HepG2 (cell line): ENCODE measurements around the gene PLEKHH3. TPM values are rescaled to one million over a fixed set of nuclear protein-coding genes. Genes with fewer than 3 reads are reported as not detected.

Experiments
- ATF7 ChIP-seq, 2 experiments: fragments of 450-650 bp in 1 of 2; sonication (generic) in 1 of 2; formaldehyde crosslinking in 1 of 2; IDR thresholded peaks; 2 replicates each; pipeline versions ENCODE4 v1.4.0 to v1.6.1; 2016 to 2020; ENCODE audit warnings: antibody characterized with exemption in 1 of 2, mild to moderate bottlenecking in 1 of 2, missing genetic modification reagents in 1 of 2
- ATM ChIP-seq: fragments of 450-650 bp; IDR thresholded peaks from 2 replicates; pipeline ENCODE4 v1.7.1; 2017; ENCODE audit warnings: mild to moderate bottlenecking, borderline replicate concordance
- FOXP1 ChIP-seq, 2 experiments: fragments of 450-650 bp in 1 of 2; IDR thresholded peaks; 2 replicates each; pipeline ENCODE4 v1.6.1; 2017 to 2018; ENCODE audit warnings: antibody characterized with exemption in 1 of 2
- GATAD2A ChIP-seq: IDR thresholded peaks from 2 replicates; pipeline ENCODE4 v1.6.1; 2016
- HINFP ChIP-seq: sonication (generic); formaldehyde crosslinking; IDR thresholded peaks from 2 replicates; pipeline ENCODE4 v1.4.0; 2020; ENCODE audit warnings: low read depth, mild to moderate bottlenecking, missing genetic modification reagents
- HOXD1 ChIP-seq: sonication (generic); formaldehyde crosslinking; IDR thresholded peaks from 2 replicates; pipeline ENCODE4 v1.5.0; 2020; ENCODE audit warnings: missing genetic modification reagents
- KDM5B ChIP-seq: sonication (generic); formaldehyde crosslinking; IDR thresholded peaks from 2 replicates; pipeline ENCODE4 v1.4.0; 2020; ENCODE audit warnings: missing genetic modification reagents, mild to moderate bottlenecking, borderline replicate concordance
- MEIS1 ChIP-seq: sonication (generic); formaldehyde crosslinking; IDR thresholded peaks from 2 replicates; pipeline ENCODE4 v1.9.0; 2021; ENCODE audit warnings: mild to moderate bottlenecking, missing genetic modification reagents, moderate library complexity, borderline replicate concordance
- NR1H2 ChIP-seq: sonication (generic); formaldehyde crosslinking; IDR thresholded peaks from 2 replicates; pipeline ENCODE4 v1.8.1; 2022; ENCODE audit warnings: low read depth, missing genetic modification reagents, borderline replicate concordance
- SOX13 ChIP-seq, 3 experiments: fragments of 450-650 bp in 1 of 3; sonication (generic) in 1 of 3; formaldehyde crosslinking in 1 of 3; IDR thresholded peaks in 2 of 3; conservative IDR thresholded peaks in 1 of 3; 2 replicates each; pipeline versions ENCODE4 v1.5.0 to v1.6.1; 2016 to 2020; ENCODE audit warnings: antibody characterized with exemption in 1 of 3, mild to moderate bottlenecking in 1 of 3, missing compliant biosample characterization in 1 of 3, missing genetic modification reagents in 1 of 3, moderate library complexity in 1 of 3
- SP1 ChIP-seq, 2 experiments: fragments of 450-650 bp in 1 of 2; sonication (generic) in 1 of 2; formaldehyde crosslinking in 1 of 2; IDR thresholded peaks; 2 replicates each; pipeline versions ENCODE4 v1.4.0 to v1.6.1; 2016 to 2020; ENCODE audit warnings: missing genetic modification reagents in 1 of 2
- ZFP36 ChIP-seq: fragments of 150-350 bp; IDR thresholded peaks from 2 replicates; pipeline ENCODE4 v1.6.1; 2018; ENCODE audit warnings: borderline replicate concordance, low read length, low read depth; ENCODE audit not compliant: partially characterized antibody
- ZNF225 ChIP-seq: sonication (generic); formaldehyde crosslinking; IDR thresholded peaks from 2 replicates; pipeline ENCODE4 v1.4.0; 2020; ENCODE audit warnings: mild to moderate bottlenecking, missing genetic modification reagents
- ZNF446 ChIP-seq: sonication (generic); formaldehyde crosslinking; IDR thresholded peaks from 2 replicates; pipeline ENCODE4 v1.5.0; 2020; ENCODE audit warnings: mild to moderate bottlenecking, missing genetic modification reagents
- ZNF549 ChIP-seq: sonication (generic); formaldehyde crosslinking; IDR thresholded peaks from 2 replicates; pipeline ENCODE4 v1.5.0; 2020; ENCODE audit warnings: missing genetic modification reagents
- polyA plus RNA-seq, 8 experiments: library from polyadenylated mRNA; depleted of rRNA in 3 of 8; stranded (reverse) in 7 of 8; unstranded in 1 of 8; fragments of >200 nt; fragmentation: Illumina TruSeq in 4 of 8; extraction: Trizol in 4 of 8; gene quantifications; 2 replicates each; pipeline versions ENCODE4 v1.2.1 to v1.2.3, GENCODE V29; 2011 to 2016; ENCODE audit warnings: low read depth in 4 of 8, missing spikeins in 1 of 8, mixed read lengths in 1 of 8; ENCODE audit not compliant: insufficient read depth in 1 of 8
- total RNA-seq, 5 experiments: library from RNA; depleted of rRNA; stranded (reverse); fragments of >200 nt; fragmentation: Illumina TruSeq; extraction: Trizol; gene quantifications; 2 replicates each; pipeline ENCODE4 v1.2.3, GENCODE V29; 2016; ENCODE audit warnings: low read depth in 1 of 5
- TF ChIP-seq, protein P1 (sequence below): sonication (generic); formaldehyde crosslinking; IDR thresholded peaks from 2 replicates; pipeline ENCODE4 v1.5.1; 2020; ENCODE audit warnings: missing genetic modification reagents, mild to moderate bottlenecking, borderline replicate concordance
- TF ChIP-seq, protein P2 (sequence below): sonication (generic); formaldehyde crosslinking; IDR thresholded peaks from 2 replicates; pipeline ENCODE4 v1.5.0; 2020; ENCODE audit warnings: mild to moderate bottlenecking, missing genetic modification reagents, moderate library complexity
- TF ChIP-seq, protein P3 (sequence below): sonication (generic); formaldehyde crosslinking; IDR thresholded peaks from 2 replicates; pipeline ENCODE4 v1.4.0; 2020; ENCODE audit warnings: missing genetic modification reagents, low read depth, mild to moderate bottlenecking, borderline replicate concordance
- TF ChIP-seq, protein P4 (sequence below): IDR thresholded peaks from 2 replicates; pipeline ENCODE4 v1.6.1; 2016

PLEKHH3 gene
- total and polyA plus RNA-seq, 2 of the 13 experiments (the other 11 are each of a cell fraction or from before 2014, with no cell fraction given): 6.0 to 19.9 TPM

- TF ChIP-seq, protein P1, sequence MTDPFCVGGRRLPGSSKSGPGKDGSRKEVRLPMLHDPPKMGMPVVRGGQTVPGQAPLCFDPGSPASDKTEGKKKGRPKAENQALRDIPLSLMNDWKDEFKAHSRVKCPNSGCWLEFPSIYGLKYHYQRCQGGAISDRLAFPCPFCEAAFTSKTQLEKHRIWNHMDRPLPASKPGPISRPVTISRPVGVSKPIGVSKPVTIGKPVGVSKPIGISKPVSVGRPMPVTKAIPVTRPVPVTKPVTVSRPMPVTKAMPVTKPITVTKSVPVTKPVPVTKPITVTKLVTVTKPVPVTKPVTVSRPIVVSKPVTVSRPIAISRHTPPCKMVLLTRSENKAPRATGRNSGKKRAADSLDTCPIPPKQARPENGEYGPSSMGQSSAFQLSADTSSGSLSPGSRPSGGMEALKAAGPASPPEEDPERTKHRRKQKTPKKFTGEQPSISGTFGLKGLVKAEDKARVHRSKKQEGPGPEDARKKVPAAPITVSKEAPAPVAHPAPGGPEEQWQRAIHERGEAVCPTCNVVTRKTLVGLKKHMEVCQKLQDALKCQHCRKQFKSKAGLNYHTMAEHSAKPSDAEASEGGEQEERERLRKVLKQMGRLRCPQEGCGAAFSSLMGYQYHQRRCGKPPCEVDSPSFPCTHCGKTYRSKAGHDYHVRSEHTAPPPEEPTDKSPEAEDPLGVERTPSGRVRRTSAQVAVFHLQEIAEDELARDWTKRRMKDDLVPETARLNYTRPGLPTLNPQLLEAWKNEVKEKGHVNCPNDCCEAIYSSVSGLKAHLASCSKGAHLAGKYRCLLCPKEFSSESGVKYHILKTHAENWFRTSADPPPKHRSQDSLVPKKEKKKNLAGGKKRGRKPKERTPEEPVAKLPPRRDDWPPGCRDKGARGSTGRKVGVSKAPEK: no peak
- TF ChIP-seq GATAD2A (CRISPR knock-in tag) (peak; percentile 68), ZNF225 (CRISPR knock-in tag) (no peak), NR1H2 (CRISPR knock-in tag) (no peak), ZNF549 (no peak), ATF7 (IDR thresholded peaks at IDR 0.05) (no peak), ATF7 (CRISPR knock-in tag; IDR thresholded peaks at IDR 0.05) (no peak), ZNF446 (CRISPR knock-in tag) (no peak), FOXP1 (IDR thresholded peaks at IDR 0.05) (no peak), FOXP1 (CRISPR knock-in tag; IDR thresholded peaks at IDR 0.05) (no peak), MEIS1 (CRISPR knock-in tag) (no peak), HOXD1 (CRISPR knock-in tag) (no peak), HINFP (CRISPR knock-in tag) (no peak), KDM5B (CRISPR knock-in tag) (no peak), SP1 (IDR thresholded peaks at IDR 0.05) (no peak), SP1 (CRISPR knock-in tag; IDR thresholded peaks at IDR 0.05) (no peak), ZFP36 (no peak), SOX13 (IDR thresholded peaks at IDR 0.05) (no peak), SOX13 (CRISPR knock-in tag; conservative IDR thresholded peaks at IDR 0.05 in 1 of 2, IDR thresholded peaks at IDR 0.05 in 1 of 2) (peak in 1 of 2 experiments; percentile 10; a peak in 1 of 4 replicates), ATM (no peak)
- TF ChIP-seq, protein P2, sequence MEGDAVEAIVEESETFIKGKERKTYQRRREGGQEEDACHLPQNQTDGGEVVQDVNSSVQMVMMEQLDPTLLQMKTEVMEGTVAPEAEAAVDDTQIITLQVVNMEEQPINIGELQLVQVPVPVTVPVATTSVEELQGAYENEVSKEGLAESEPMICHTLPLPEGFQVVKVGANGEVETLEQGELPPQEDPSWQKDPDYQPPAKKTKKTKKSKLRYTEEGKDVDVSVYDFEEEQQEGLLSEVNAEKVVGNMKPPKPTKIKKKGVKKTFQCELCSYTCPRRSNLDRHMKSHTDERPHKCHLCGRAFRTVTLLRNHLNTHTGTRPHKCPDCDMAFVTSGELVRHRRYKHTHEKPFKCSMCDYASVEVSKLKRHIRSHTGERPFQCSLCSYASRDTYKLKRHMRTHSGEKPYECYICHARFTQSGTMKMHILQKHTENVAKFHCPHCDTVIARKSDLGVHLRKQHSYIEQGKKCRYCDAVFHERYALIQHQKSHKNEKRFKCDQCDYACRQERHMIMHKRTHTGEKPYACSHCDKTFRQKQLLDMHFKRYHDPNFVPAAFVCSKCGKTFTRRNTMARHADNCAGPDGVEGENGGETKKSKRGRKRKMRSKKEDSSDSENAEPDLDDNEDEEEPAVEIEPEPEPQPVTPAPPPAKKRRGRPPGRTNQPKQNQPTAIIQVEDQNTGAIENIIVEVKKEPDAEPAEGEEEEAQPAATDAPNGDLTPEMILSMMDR: peak; percentile 90
- TF ChIP-seq, protein P3, sequence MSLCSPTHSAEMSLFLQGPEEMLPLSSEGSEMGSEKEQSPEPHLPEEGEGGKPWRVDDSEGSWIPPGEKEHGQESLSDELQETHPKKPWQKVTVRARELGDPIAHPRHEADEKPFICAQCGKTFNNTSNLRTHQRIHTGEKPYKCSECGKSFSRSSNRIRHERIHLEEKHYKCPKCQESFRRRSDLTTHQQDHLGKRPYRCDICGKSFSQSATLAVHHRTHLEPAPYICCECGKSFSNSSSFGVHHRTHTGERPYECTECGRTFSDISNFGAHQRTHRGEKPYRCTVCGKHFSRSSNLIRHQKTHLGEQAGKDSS (CRISPR knock-in tag): peak; percentile 82; the same call in 1 of the 2 replicates
- TF ChIP-seq, protein P4, sequence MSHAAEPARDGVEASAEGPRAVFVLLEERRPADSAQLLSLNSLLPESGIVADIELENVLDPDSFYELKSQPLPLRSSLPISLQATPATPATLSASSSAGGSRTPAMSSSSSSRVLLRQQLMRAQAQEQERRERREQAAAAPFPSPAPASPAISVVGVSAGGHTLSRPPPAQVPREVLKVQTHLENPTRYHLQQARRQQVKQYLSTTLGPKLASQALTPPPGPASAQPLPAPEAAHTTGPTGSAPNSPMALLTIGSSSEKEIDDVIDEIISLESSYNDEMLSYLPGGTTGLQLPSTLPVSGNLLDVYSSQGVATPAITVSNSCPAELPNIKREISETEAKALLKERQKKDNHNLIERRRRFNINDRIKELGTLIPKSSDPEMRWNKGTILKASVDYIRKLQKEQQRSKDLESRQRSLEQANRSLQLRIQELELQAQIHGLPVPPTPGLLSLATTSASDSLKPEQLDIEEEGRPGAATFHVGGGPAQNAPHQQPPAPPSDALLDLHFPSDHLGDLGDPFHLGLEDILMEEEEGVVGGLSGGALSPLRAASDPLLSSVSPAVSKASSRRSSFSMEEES: peak; percentile 60
Observed at GRCh38 chr17:42618442-42619150, 58.2 kb downstream of the PLEKHH3 start (continued).
